Measurements from ENCODE around the gene MYL2.

MYL2 gene

GRCh38 chr12:110941391-110941790, 21.0 kb upstream of the MYL2 start:
- H3K36me3 ChIP-seq (ENCODE audit: control insufficient read depth, insufficient read depth, low read length): no peaks in the 10 kb centered on the region
- H3K4me1 ChIP-seq (ENCODE audit: control insufficient read depth, insufficient read depth, low read length): no peaks in the 10 kb centered on the region
- no peaks in the 10 kb centered on the region for H3K9me3 ChIP-seq (ENCODE audit: control insufficient read depth, low read length)
- H3K27ac ChIP-seq (ENCODE audit: insufficient read depth, low read depth, low read length, poor library complexity, severe bottlenecking): no peak overlapping the region
- no peak overlapping the region for H3K4me3 ChIP-seq (ENCODE audit: insufficient read depth, low read depth, low read length)
- H3K27me3 ChIP-seq (ENCODE audit: control insufficient read depth, insufficient read depth, low read length, poor library complexity, severe bottlenecking): peaks cover 39% of the 10 kb centered on the region
- WGBS, 2 experiments: 92 to 94% methylated on average over 6 of the region's 6 CpGs

DNA sequence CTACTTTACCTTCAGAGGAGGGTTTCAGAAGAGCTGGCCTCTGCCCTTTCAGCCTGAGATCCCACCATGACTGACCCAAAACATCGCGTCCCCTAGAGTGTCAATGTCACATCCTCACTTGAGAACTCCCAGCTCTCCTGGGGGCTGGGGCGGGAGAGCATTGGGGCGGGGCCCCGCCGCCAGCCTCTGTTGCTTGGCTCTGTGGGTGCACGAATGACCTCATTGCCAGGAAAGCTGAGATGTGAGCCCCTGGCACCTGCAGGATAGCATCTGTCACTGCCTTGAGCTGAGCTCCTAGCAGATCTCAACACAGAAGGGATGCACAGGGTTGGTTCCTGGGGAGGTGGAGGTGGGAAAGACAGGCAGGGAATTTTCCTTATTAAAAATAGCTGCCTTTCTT, 20.6 kb upstream of the MYL2 start:
- Histone ChIP-seq H3K4me1 (ENCODE audit: control insufficient read depth, insufficient read depth, low read length) (no peaks in the 10 kb centered on the region), H3K27me3 (ENCODE audit: control insufficient read depth, insufficient read depth, low read length, poor library complexity, severe bottlenecking) (peaks cover 44% of the 10 kb centered on the region), H3K9me3 (ENCODE audit: control insufficient read depth, low read length) (no peaks in the 10 kb centered on the region), H3K4me3 (ENCODE audit: insufficient read depth, low read depth, low read length) (no peak overlapping the region), H3K27ac (ENCODE audit: insufficient read depth, low read depth, low read length, poor library complexity, severe bottlenecking) (no peak overlapping the region), H3K36me3 (ENCODE audit: control insufficient read depth, insufficient read depth, low read length) (no peaks in the 10 kb centered on the region)
- 85 to 86% methylated on average over 7 of the region's 7 CpGs for WGBS, 2 experiments

DNA sequence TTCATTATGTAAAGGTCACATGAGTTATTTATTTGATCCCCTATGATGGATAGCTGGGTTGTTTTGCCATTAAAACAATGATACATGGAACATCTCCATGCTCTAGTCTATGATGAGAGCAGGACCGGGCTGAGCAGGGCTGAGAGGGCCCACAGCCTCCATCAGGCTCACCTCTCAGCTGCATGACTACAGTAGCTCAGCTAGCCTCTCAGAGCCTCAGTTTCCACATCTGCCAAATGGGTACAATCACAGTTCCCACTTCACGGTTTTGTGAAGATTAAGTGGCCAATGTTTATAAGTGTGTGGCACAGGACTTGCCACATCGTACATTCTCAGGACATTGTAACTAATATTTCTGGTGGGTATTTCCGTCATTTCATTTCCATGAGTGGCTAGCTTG, 19.9 kb upstream of the MYL2 start:
- 90 to 95% methylated on average over 4 of the region's 4 CpGs for WGBS, 2 experiments
- H3K4me3 ChIP-seq (ENCODE audit: insufficient read depth, low read depth, low read length): no peak overlapping the region
- H3K27ac ChIP-seq (ENCODE audit: insufficient read depth, low read depth, low read length, poor library complexity, severe bottlenecking): no peak overlapping the region
- H3K27me3 ChIP-seq (ENCODE audit: control insufficient read depth, insufficient read depth, low read length, poor library complexity, severe bottlenecking): peaks cover 50% of the 10 kb centered on the region
- no peaks in the 10 kb centered on the region for H3K9me3 ChIP-seq (ENCODE audit: control insufficient read depth, low read length)
- H3K36me3 ChIP-seq (ENCODE audit: control insufficient read depth, insufficient read depth, low read length): no peaks in the 10 kb centered on the region
- H3K4me1 ChIP-seq (ENCODE audit: control insufficient read depth, insufficient read depth, low read length): no peaks in the 10 kb centered on the region

GRCh38 chr12:110937104-110937641, 16.8 kb upstream of the MYL2 start:
- Histone ChIP-seq H3K27me3 (ENCODE audit: control insufficient read depth, insufficient read depth, low read length, poor library complexity, severe bottlenecking) (peaks cover 63% of the 10 kb centered on the region), H3K36me3 (ENCODE audit: control insufficient read depth, insufficient read depth, low read length) (no peaks in the 10 kb centered on the region), H3K27ac (ENCODE audit: insufficient read depth, low read depth, low read length, poor library complexity, severe bottlenecking) (no peak overlapping the region), H3K4me1 (ENCODE audit: control insufficient read depth, insufficient read depth, low read length) (no peaks in the 10 kb centered on the region), H3K4me3 (ENCODE audit: insufficient read depth, low read depth, low read length) (no peak overlapping the region), H3K9me3 (ENCODE audit: control insufficient read depth, low read length) (no peaks in the 10 kb centered on the region)
- 0 to 1% methylated on average over 18 to 21 of the region's 21 CpGs for WGBS, 2 experiments

GRCh38 chr12:110936367-110937103, 16.2 kb upstream of the MYL2 start:
- Histone ChIP-seq H3K9me3 (ENCODE audit: control insufficient read depth, low read length) (no peaks in the 10 kb centered on the region), H3K36me3 (ENCODE audit: control insufficient read depth, insufficient read depth, low read length) (no peaks in the 10 kb centered on the region), H3K4me1 (ENCODE audit: control insufficient read depth, insufficient read depth, low read length) (no peaks in the 10 kb centered on the region), H3K27me3 (ENCODE audit: control insufficient read depth, insufficient read depth, low read length, poor library complexity, severe bottlenecking) (peaks cover 63% of the 10 kb centered on the region), H3K4me3 (ENCODE audit: insufficient read depth, low read depth, low read length) (no peak overlapping the region), H3K27ac (ENCODE audit: insufficient read depth, low read depth, low read length, poor library complexity, severe bottlenecking) (no peak overlapping the region)
- WGBS, 2 experiments: 9% methylated on average over 11 to 12 of the region's 13 CpGs

DNA sequence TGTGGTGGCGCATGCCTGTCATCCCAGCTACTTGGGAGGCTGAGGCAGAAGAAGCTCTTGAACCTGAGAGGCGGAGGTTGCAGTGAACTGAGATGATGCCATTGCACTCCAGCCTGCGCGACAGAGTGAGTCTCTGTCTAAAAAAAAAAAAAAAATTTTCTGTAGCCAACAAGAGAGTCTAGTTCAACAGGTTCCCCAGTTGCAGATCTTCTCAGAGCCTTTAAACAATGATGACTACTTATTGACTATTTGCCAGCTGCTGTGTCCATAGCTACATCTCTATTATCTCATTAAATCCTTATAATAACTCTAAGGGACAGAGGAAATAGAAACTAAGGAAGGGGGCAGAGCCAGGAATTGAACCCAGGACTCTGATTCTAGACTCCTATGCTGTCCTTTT, 15.2 kb upstream of the MYL2 start:
- Histone ChIP-seq H3K36me3 (ENCODE audit: control insufficient read depth, insufficient read depth, low read length) (no peaks in the 10 kb centered on the region), H3K27me3 (ENCODE audit: control insufficient read depth, insufficient read depth, low read length, poor library complexity, severe bottlenecking) (peaks cover 63% of the 10 kb centered on the region), H3K27ac (ENCODE audit: insufficient read depth, low read depth, low read length, poor library complexity, severe bottlenecking) (no peak overlapping the region), H3K9me3 (ENCODE audit: control insufficient read depth, low read length) (no peaks in the 10 kb centered on the region), H3K4me3 (ENCODE audit: insufficient read depth, low read depth, low read length) (no peak overlapping the region), H3K4me1 (ENCODE audit: control insufficient read depth, insufficient read depth, low read length) (no peaks in the 10 kb centered on the region)
- 95% methylated on average over 4 of the region's 4 CpGs for WGBS, 2 experiments

- Histone ChIP-seq H3K4me3 (ENCODE audit: insufficient read depth, low read depth, low read length) (no peak overlapping the region), H3K36me3 (ENCODE audit: control insufficient read depth, insufficient read depth, low read length) (no peaks in the 10 kb centered on the region), H3K27me3 (ENCODE audit: control insufficient read depth, insufficient read depth, low read length, poor library complexity, severe bottlenecking) (peaks cover 50% of the 10 kb centered on the region), H3K27ac (ENCODE audit: insufficient read depth, low read depth, low read length, poor library complexity, severe bottlenecking) (no peak overlapping the region), H3K9me3 (ENCODE audit: control insufficient read depth, low read length) (no peaks in the 10 kb centered on the region), H3K4me1 (ENCODE audit: control insufficient read depth, insufficient read depth, low read length) (no peaks in the 10 kb centered on the region)
- 65 to 66% methylated on average over 3 of the region's 3 CpGs for WGBS, 2 experiments
These were observed 13.9 kb upstream of the MYL2 start for GRCh38 chr12:110934093-110934852.

- Histone ChIP-seq H3K9me3 (ENCODE audit: control insufficient read depth, low read length) (no peaks in the 10 kb centered on the region), H3K36me3 (ENCODE audit: control insufficient read depth, insufficient read depth, low read length) (no peaks in the 10 kb centered on the region), H3K27me3 (ENCODE audit: control insufficient read depth, insufficient read depth, low read length, poor library complexity, severe bottlenecking) (peaks cover 42% of the 10 kb centered on the region), H3K4me3 (ENCODE audit: insufficient read depth, low read depth, low read length) (no peak overlapping the region), H3K27ac (ENCODE audit: insufficient read depth, low read depth, low read length, poor library complexity, severe bottlenecking) (no peak overlapping the region), H3K4me1 (ENCODE audit: control insufficient read depth, insufficient read depth, low read length) (no peaks in the 10 kb centered on the region)
- WGBS, 2 experiments: 94 to 97% methylated on average over 16 of the region's 16 CpGs
These were observed 13.1 kb upstream of the MYL2 start for GRCh38 chr12:110933326-110933974.

DNA sequence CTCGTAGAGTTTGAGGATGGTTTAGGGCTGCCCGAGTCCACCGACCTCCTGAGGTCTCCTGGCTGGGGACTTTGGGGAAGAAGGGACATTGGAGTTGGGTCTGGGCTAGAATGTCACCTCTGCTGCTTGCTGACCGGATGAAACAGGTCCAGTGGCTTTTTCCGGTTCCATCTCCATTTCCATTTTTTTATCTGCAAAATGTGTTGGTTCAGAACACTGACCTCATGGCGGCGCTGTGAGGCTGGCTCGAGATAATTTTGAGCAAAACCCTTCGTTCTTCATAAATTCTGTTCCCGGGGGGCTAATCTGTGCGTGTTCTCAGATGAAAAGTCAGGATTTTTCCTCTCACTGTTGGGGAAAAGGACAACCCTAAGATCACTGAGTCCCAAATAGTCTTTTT, 11.7 kb upstream of the MYL2 start:
- Histone ChIP-seq H3K4me1 (ENCODE audit: control insufficient read depth, insufficient read depth, low read length) (peaks cover 4% of the 10 kb centered on the region), H3K9me3 (ENCODE audit: control insufficient read depth, low read length) (no peaks in the 10 kb centered on the region), H3K4me3 (ENCODE audit: insufficient read depth, low read depth, low read length) (no peak overlapping the region), H3K27ac (ENCODE audit: insufficient read depth, low read depth, low read length, poor library complexity, severe bottlenecking) (no peak overlapping the region), H3K27me3 (ENCODE audit: control insufficient read depth, insufficient read depth, low read length, poor library complexity, severe bottlenecking) (peaks cover 30% of the 10 kb centered on the region), H3K36me3 (ENCODE audit: control insufficient read depth, insufficient read depth, low read length) (no peaks in the 10 kb centered on the region)
- WGBS, 2 experiments: 73 to 76% methylated on average over 11 of the region's 11 CpGs

- Histone ChIP-seq H3K27ac (ENCODE audit: insufficient read depth, low read depth, low read length, poor library complexity, severe bottlenecking) (no peak overlapping the region), H3K36me3 (ENCODE audit: control insufficient read depth, insufficient read depth, low read length) (no peaks in the 10 kb centered on the region), H3K4me3 (ENCODE audit: insufficient read depth, low read depth, low read length) (no peak overlapping the region), H3K4me1 (ENCODE audit: control insufficient read depth, insufficient read depth, low read length) (peaks cover 4% of the 10 kb centered on the region), H3K27me3 (ENCODE audit: control insufficient read depth, insufficient read depth, low read length, poor library complexity, severe bottlenecking) (peaks cover 23% of the 10 kb centered on the region), H3K9me3 (ENCODE audit: control insufficient read depth, low read length) (no peaks in the 10 kb centered on the region)
- 77 to 81% methylated on average over 16 of the region's 16 CpGs for WGBS, 2 experiments
These were observed 10.9 kb upstream of the MYL2 start for GRCh38 chr12:110931315-110931728.
